NCI-H82 treated with DMSO at 0.1 percent for 48 hours (cell line): Measurements from ENCODE around the gene MXD3.
"Not testable (repeated sequence)": the region's sequence is repeated elsewhere in the genome, so short reads cannot be mapped to it uniquely, and the experiment has no call there.

Source experiments
- DNase-seq: peaks from one replicate; lab custom pipeline; 2025; ENCODE audit not compliant: unreplicated experiment; lab: John Stamatoyannopoulos, UW

Gene MXD3

DNA sequence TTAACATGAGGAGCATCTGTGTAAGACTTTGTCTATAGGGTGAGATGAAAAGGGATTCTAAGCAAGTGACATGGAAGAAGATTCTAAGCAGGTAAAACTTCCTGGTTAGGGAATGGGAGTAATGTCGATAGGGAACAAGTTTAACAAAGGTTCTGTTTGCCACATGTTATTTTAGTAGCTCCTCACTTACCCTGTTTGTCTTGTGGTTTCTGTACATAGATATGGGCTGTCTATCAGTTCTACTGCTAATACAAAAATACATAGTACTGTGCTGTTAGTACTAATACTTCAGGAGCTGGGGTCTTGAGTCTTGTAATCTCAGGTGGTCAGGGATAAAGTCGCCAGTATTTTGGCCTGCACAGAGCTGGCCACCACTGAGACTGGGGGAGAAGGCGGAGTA lies 41.0 kb downstream of the MXD3 start:
- no peak for DNase-seq

DNA sequence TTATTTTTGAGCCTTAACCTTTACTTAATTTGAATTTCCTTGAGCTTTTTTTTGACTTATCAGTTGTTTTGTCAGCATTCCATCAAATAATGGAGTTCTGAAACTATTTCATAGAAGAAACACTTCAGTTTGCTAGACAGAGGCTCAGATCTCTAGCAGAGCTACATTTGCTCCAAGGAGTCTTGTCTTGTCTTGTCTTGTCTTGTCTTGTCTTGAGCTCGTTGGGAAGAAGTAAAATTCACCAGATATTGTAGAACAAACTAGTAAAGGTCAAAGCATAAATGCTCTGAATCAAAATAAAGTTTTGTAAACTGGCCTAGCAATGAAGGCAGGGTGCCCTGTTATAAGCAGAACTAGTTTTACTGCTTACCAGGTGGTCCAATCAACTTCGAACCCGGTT lies 41.7 kb downstream of the MXD3 start:
- no peak for DNase-seq

- no peak for DNase-seq
These were observed 42.3 kb downstream of the MXD3 start for GRCh38 chr5:177269232-177269895.

DNA sequence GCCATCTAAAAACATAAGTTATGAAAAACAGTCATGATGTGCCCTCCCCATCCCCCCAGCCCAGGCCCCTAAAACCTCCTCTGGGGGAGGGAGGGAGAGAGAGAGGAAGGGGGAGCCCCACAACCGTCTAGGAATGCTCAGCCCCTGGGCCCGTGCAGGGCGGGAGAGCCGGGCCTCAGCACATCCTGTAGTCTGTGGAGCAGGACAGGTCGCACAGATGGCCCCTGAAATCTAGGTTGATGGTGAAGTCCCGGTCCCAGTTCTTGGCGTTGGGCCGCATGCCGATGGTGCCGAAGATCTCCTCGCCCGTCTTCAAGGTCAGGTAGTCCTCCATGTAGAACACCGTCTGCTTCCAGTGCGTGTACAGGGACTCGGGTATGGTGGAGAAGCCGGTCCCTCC lies 46.3 kb downstream of the MXD3 start:
- no peak for DNase-seq

GRCh38 chr5:177264178-177264577 lies 47.5 kb downstream of the MXD3 start:
- no peak for DNase-seq

DNA sequence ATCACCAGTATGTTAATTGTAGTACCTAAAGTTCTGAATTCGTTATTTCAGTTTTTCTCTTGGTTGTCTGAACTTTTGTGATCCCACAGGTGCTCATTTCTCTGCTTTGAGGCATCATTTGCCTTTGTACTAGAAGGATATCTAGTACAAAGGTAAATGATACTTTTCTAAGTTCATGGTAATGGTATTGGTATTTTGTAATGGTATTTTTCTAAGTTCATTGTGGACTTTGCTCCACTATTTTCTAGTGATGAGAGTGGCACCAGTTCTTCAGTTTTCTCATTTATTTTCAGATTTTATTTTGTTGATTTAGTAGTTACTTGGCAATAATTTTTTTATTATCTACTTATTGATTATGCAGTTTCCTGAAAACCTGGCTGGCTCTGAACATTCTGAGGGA lies 50.2 kb downstream of the MXD3 start:
- no peak for DNase-seq

GRCh38 chr5:177260961-177261360 lies 50.7 kb downstream of the MXD3 start:
- DNase-seq = no peak

- DNase-seq = not testable (repeated sequence)
These were observed 53.0 kb downstream of the MXD3 start for GRCh38 chr5:177258711-177259110.
